HepG2 (cell line): Measurements from ENCODE around the gene SPRYD3. TPM values are rescaled to one million over a fixed set of nuclear protein-coding genes. Genes with fewer than 3 reads are reported as not detected.

Experiments
- AGO2 ChIP-seq: fragments of 200-400 bp; formaldehyde crosslinking; optimal IDR thresholded peaks from 2 replicates; pipeline ENCODE3; 2017; ENCODE audit warnings: mild to moderate bottlenecking, low read depth, low read length, moderate library complexity
- CBX1 ChIP-seq: IDR thresholded peaks from one replicate; pipeline ENCODE4 v1.6.1; 2016; ENCODE audit warnings: antibody characterized with exemption, low read depth
- DMAP1 ChIP-seq: IDR thresholded peaks from 2 replicates; pipeline ENCODE4 v1.6.1; 2016
- ELF1 ChIP-seq: sonication (generic); formaldehyde crosslinking; IDR thresholded peaks from 2 replicates; pipeline ENCODE4 v1.4.0; 2020; ENCODE audit warnings: missing genetic modification reagents
- ELF3 ChIP-seq: IDR thresholded peaks from 2 replicates; pipeline ENCODE4 v1.6.1; 2016; ENCODE audit warnings: missing genetic modification reagents, missing compliant biosample characterization
- HNRNPK ChIP-seq: fragments of 200-400 bp; formaldehyde crosslinking; IDR thresholded peaks from 2 replicates; pipeline ENCODE4 v1.6.1; 2018; ENCODE audit warnings: low read length, low read depth, moderate library complexity, mild to moderate bottlenecking; ENCODE audit not compliant: poor library complexity, severe bottlenecking
- KLF11 ChIP-seq: IDR thresholded peaks from 2 replicates; pipeline ENCODE4 v1.6.1; 2016; ENCODE audit warnings: missing compliant biosample characterization
- MXI1 ChIP-seq: IDR thresholded peaks from 3 replicates; pipeline ENCODE4 v1.6.1; 2012; ENCODE audit warnings: low read depth, low read length, inconsistent platforms, borderline replicate concordance
- PCBP1 ChIP-seq: fragments of 200-400 bp; formaldehyde crosslinking; IDR thresholded peaks from 2 replicates; pipeline ENCODE4 v1.6.1; 2017; ENCODE audit warnings: mild to moderate bottlenecking, low read depth, low read length, borderline replicate concordance
- PHF5A ChIP-seq: IDR thresholded peaks from one replicate; pipeline ENCODE4 v1.6.1; 2018; ENCODE audit warnings: low read depth, missing genetic modification reagents; ENCODE audit not compliant: unreplicated experiment
- POLR2G ChIP-seq: fragments of 200-400 bp; formaldehyde crosslinking; IDR thresholded peaks from 2 replicates; pipeline ENCODE4 v1.6.1; 2018; ENCODE audit warnings: mild to moderate bottlenecking, low read depth, low read length, moderate library complexity
- SCMH1 ChIP-seq: sonication (generic); formaldehyde crosslinking; IDR thresholded peaks from 2 replicates; pipeline ENCODE4 v1.9.0; 2021; ENCODE audit warnings: missing genetic modification reagents, mild to moderate bottlenecking, borderline replicate concordance
- SRSF4 ChIP-seq: fragments of 200-400 bp; formaldehyde crosslinking; IDR thresholded peaks from one replicate; pipeline ENCODE4 v1.6.1; 2018; ENCODE audit warnings: mild to moderate bottlenecking, low read depth, low read length, moderate library complexity; ENCODE audit not compliant: poor library complexity, severe bottlenecking
- SRY ChIP-seq: sonication (generic); formaldehyde crosslinking; IDR thresholded peaks from 2 replicates; pipeline ENCODE4 v1.8.0; 2022; ENCODE audit warnings: mild to moderate bottlenecking, missing genetic modification reagents
- TAF1 ChIP-seq: sonication (generic); formaldehyde crosslinking; IDR thresholded peaks from 2 replicates; pipeline ENCODE4 v1.4.0; 2020; ENCODE audit warnings: missing genetic modification reagents
- ZFYVE20 ChIP-seq: sonication (generic); formaldehyde crosslinking; IDR thresholded peaks from 2 replicates; pipeline ENCODE4 v1.8.0; 2023; ENCODE audit warnings: low read depth, mild to moderate bottlenecking, moderate library complexity, missing genetic modification reagents, borderline replicate concordance
- ZMYM3 ChIP-seq: sonication (generic); formaldehyde crosslinking; IDR thresholded peaks from 2 replicates; pipeline ENCODE4 v1.5.1; 2020; ENCODE audit warnings: mild to moderate bottlenecking, missing genetic modification reagents
- ZNF430 ChIP-seq: sonication (generic); formaldehyde crosslinking; IDR thresholded peaks from 2 replicates; pipeline ENCODE4 v1.9.0; 2021; ENCODE audit warnings: mild to moderate bottlenecking, missing genetic modification reagents
- ZNF607 ChIP-seq: sonication (generic); formaldehyde crosslinking; IDR thresholded peaks from 2 replicates; pipeline ENCODE4 v1.5.1; 2020; ENCODE audit warnings: missing genetic modification reagents, mild to moderate bottlenecking, borderline replicate concordance
- ZNF768 ChIP-seq: sonication (generic); formaldehyde crosslinking; IDR thresholded peaks from 2 replicates; pipeline ENCODE4 v1.4.0; 2020; ENCODE audit warnings: missing genetic modification reagents
- ZNF772 ChIP-seq: sonication (generic); formaldehyde crosslinking; IDR thresholded peaks from 2 replicates; pipeline ENCODE4 v1.5.0; 2020; ENCODE audit warnings: mild to moderate bottlenecking, missing genetic modification reagents
- ZNF777 ChIP-seq: sonication (generic); formaldehyde crosslinking; IDR thresholded peaks from 2 replicates; pipeline ENCODE4 v1.4.0; 2020; ENCODE audit warnings: missing genetic modification reagents
- ZSCAN21 ChIP-seq: sonication (generic); formaldehyde crosslinking; IDR thresholded peaks from 2 replicates; pipeline ENCODE4 v1.8.0; 2022; ENCODE audit warnings: mild to moderate bottlenecking, missing genetic modification reagents, moderate library complexity, borderline replicate concordance
- ZSCAN9 ChIP-seq: IDR thresholded peaks from 2 replicates; pipeline ENCODE4 v1.6.1; 2016; ENCODE audit warnings: borderline replicate concordance
- polyA plus RNA-seq, 8 experiments: library from polyadenylated mRNA; depleted of rRNA in 3 of 8; stranded (reverse) in 7 of 8; unstranded in 1 of 8; fragments of >200 nt; fragmentation: Illumina TruSeq in 4 of 8; extraction: Trizol in 4 of 8; gene quantifications; 2 replicates each; pipeline versions ENCODE4 v1.2.1 to v1.2.3, GENCODE V29; 2011 to 2016; ENCODE audit warnings: low read depth in 4 of 8, missing spikeins in 1 of 8, mixed read lengths in 1 of 8; ENCODE audit not compliant: insufficient read depth in 1 of 8
- total RNA-seq, 5 experiments: library from RNA; depleted of rRNA; stranded (reverse); fragments of >200 nt; fragmentation: Illumina TruSeq; extraction: Trizol; gene quantifications; 2 replicates each; pipeline ENCODE4 v1.2.3, GENCODE V29; 2016; ENCODE audit warnings: low read depth in 1 of 5
- TF ChIP-seq, protein P1 (sequence below): IDR thresholded peaks from 2 replicates; pipeline ENCODE4 v1.6.1; 2016; ENCODE audit warnings: mild to moderate bottlenecking
- TF ChIP-seq, protein P2 (sequence below): IDR thresholded peaks from 2 replicates; pipeline ENCODE4 v1.6.1; 2016; ENCODE audit warnings: missing compliant biosample characterization, missing genetic modification reagents, borderline replicate concordance
- TF ChIP-seq, protein P3 (sequence below): sonication (generic); formaldehyde crosslinking; IDR thresholded peaks from 2 replicates; pipeline ENCODE4 v1.4.0; 2020; ENCODE audit warnings: missing genetic modification reagents

Gene SPRYD3
- total and polyA plus RNA-seq, 2 of the 13 experiments (the other 11 are each of a cell fraction or from before 2014, with no cell fraction given): 9.0 to 9.2 TPM

DNA sequence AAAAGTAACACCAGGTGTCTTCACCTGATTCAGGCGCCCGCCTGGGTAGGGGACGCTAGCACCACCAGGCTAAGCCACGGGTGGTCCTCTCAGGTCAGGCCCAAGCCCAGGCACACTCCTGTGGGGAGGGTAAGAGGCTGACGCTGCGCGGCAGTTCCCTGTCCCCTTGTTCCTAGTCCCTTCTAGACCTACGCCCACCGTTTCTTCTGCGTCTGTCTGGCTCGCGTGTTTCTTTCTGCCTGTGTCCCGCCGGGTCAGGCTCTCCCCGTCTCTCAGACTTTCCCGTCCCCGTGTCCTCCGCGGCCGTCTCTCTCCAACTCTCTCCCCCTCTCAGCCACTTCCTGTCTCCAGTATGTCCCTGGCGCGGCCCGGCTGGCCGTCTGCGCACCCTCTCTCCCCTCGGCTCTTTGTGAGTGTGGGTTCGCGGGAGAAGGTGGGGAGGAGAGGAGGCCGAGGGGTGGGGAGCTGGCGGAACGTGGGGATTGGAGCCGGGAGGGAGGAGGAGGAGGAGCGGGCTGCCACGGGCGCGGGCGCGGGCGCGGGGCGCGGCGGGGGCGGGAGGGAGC, 32.5 kb downstream of the SPRYD3 start (continued):
- TF ChIP-seq ZMYM3 (CRISPR knock-in tag) (no peak), ZNF607 (CRISPR knock-in tag) (0 out of 2 replicates have a peak, but pooled peaks have one; percentile 18), ZSCAN21 (CRISPR knock-in tag) (0 out of 2 replicates have a peak, but pooled peaks have one; percentile 7), POLR2G (peak; percentile 75), DMAP1 (CRISPR knock-in tag) (0 out of 2 replicates have a peak, but pooled peaks have one; percentile 16), ELF1 (CRISPR knock-in tag) (0 out of 2 replicates have a peak, but pooled peaks have one; percentile 28), ZNF777 (peak; percentile 57), KLF11 (CRISPR knock-in tag) (no peak), SCMH1 (CRISPR knock-in tag) (no peak), HNRNPK (peak; percentile 43), TAF1 (CRISPR knock-in tag) (peak; percentile 60), SRSF4 (no peak), PHF5A (CRISPR knock-in tag) (no peak), SRY (peak; percentile 27; the same call in 1 of the 2 replicates), PCBP1 (0 out of 2 replicates have a peak, but pooled peaks have one; percentile 70), ZNF768 (CRISPR knock-in tag) (peak; percentile 8; the same call in 1 of the 2 replicates), ZSCAN9 (CRISPR knock-in tag) (0 out of 2 replicates have a peak, but pooled peaks have one; percentile 26), AGO2 (peak; percentile 71), ELF3 (no peak), MXI1 (peak; percentile 12; the same call in 1 of the 3 replicates), ZNF772 (CRISPR knock-in tag) (0 out of 2 replicates have a peak, but pooled peaks have one; percentile 37), ZNF430 (peak; percentile 44), CBX1 (no peak), ZFYVE20 (CRISPR knock-in tag) (peak; percentile 52; the same call in 1 of the 2 replicates)
- TF ChIP-seq, protein P1, sequence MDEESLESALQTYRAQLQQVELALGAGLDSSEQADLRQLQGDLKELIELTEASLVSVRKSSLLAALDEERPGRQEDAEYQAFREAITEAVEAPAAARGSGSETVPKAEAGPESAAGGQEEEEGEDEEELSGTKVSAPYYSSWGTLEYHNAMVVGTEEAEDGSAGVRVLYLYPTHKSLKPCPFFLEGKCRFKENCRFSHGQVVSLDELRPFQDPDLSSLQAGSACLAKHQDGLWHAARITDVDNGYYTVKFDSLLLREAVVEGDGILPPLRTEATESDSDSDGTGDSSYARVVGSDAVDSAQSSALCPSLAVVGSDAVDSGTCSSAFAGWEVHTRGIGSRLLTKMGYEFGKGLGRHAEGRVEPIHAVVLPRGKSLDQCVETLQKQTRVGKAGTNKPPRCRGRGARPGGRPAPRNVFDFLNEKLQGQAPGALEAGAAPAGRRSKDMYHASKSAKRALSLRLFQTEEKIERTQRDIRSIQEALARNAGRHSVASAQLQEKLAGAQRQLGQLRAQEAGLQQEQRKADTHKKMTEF (CRISPR knock-in tag): peak; percentile 39; the same call in 1 of the 2 replicates
- TF ChIP-seq, protein P2, sequence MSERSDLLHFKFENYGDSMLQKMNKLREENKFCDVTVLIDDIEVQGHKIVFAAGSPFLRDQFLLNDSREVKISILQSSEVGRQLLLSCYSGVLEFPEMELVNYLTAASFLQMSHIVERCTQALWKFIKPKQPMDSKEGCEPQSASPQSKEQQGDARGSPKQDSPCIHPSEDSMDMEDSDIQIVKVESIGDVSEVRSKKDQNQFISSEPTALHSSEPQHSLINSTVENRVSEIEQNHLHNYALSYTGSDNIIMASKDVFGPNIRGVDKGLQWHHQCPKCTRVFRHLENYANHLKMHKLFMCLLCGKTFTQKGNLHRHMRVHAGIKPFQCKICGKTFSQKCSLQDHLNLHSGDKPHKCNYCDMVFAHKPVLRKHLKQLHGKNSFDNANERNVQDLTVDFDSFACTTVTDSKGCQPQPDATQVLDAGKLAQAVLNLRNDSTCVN (CRISPR knock-in tag): 0 out of 2 replicates have a peak, but pooled peaks have one; percentile 7
- TF ChIP-seq, protein P3, sequence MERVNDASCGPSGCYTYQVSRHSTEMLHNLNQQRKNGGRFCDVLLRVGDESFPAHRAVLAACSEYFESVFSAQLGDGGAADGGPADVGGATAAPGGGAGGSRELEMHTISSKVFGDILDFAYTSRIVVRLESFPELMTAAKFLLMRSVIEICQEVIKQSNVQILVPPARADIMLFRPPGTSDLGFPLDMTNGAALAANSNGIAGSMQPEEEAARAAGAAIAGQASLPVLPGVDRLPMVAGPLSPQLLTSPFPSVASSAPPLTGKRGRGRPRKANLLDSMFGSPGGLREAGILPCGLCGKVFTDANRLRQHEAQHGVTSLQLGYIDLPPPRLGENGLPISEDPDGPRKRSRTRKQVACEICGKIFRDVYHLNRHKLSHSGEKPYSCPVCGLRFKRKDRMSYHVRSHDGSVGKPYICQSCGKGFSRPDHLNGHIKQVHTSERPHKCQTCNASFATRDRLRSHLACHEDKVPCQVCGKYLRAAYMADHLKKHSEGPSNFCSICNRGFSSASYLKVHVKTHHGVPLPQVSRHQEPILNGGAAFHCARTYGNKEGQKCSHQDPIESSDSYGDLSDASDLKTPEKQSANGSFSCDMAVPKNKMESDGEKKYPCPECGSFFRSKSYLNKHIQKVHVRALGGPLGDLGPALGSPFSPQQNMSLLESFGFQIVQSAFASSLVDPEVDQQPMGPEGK: 0 out of 2 replicates have a peak, but pooled peaks have one; percentile 45
